Smooth muscle cell (in vitro differentiated cells): ENCODE results near the gene MYO18A. TPM values are rescaled to one million over a fixed set of nuclear protein-coding genes. Genes with fewer than 3 reads are reported as not detected.

Experiments
- DNase-seq: peaks from one replicate; lab custom pipeline; 2025; ENCODE audit not compliant: unreplicated experiment; lab: John Stamatoyannopoulos, UW
- H2AFZ ChIP-seq: fragments of 200-600 bp; sonication (generic); 2 replicates; pipeline ENCODE4 v1.6.0; 2016; ENCODE audit warnings: antibody characterized with exemption, low read depth, mild to moderate bottlenecking
- H3F3A ChIP-seq: fragments of 200-600 bp; sonication (generic); 2 replicates; pipeline ENCODE4 v1.6.0; 2017; ENCODE audit warnings: antibody characterized with exemption, low read depth
- H3K27ac ChIP-seq: fragments of 200-600 bp; sonication (generic); 2 replicates; pipeline ENCODE4 v1.5.1; 2016; ENCODE audit warnings: low read depth, mild to moderate bottlenecking
- H3K27me3 ChIP-seq: fragments of 200-600 bp; sonication (generic); 2 replicates; pipeline ENCODE4 v1.6.1; 2016; ENCODE audit warnings: low read depth, mild to moderate bottlenecking
- H3K36me3 ChIP-seq: fragments of 200-600 bp; sonication (generic); 2 replicates; pipeline ENCODE4 v1.5.1; 2016; ENCODE audit warnings: low read depth
- H3K4me1 ChIP-seq: fragments of 200-600 bp; sonication (generic); 2 replicates; pipeline ENCODE4 v1.5.1; 2016; ENCODE audit warnings: low read depth
- H3K4me2 ChIP-seq: fragments of 200-600 bp; sonication (generic); 2 replicates; pipeline ENCODE4 v1.6.0; 2016; ENCODE audit warnings: mild to moderate bottlenecking
- H3K4me3 ChIP-seq: fragments of 200-600 bp; sonication (generic); 2 replicates; pipeline ENCODE4 v1.5.1; 2016; ENCODE audit warnings: mild to moderate bottlenecking
- H3K79me2 ChIP-seq: fragments of 200-600 bp; sonication (generic); 2 replicates; pipeline ENCODE4 v1.6.0; 2016; ENCODE audit warnings: low read depth, mild to moderate bottlenecking
- H3K9ac ChIP-seq: fragments of 200-600 bp; sonication (generic); 2 replicates; pipeline ENCODE4 v1.6.0; 2016; ENCODE audit warnings: low read depth
- H3K9me3 ChIP-seq: fragments of 200-600 bp; sonication (generic); replicated peaks from 2 replicates; pipeline ENCODE4 v1.5.1; 2016; ENCODE audit warnings: low read depth
- H4K20me1 ChIP-seq: fragments of 200-600 bp; sonication (generic); 2 replicates; pipeline ENCODE4 v1.6.0; 2016; ENCODE audit warnings: low read depth
- WGBS: methylation state at CpG from one replicate; pipeline ENCODE4 v1.1.7; 2016; ENCODE audit warnings: low lambda C conversion rate; 5-methylcytosine and 5-hydroxymethylcytosine counted together
- polyA plus RNA-seq: library from polyadenylated mRNA; unstranded; fragments of >200 nt; fragmentation: Nextera tagmentation; extraction: Ambion mirVana; gene quantifications from 2 replicates; pipeline ENCODE4 v1.2.1, GENCODE V29; 2016
- total RNA-seq: library from RNA; depleted of rRNA; stranded (reverse); fragments of >200 nt; gene quantifications from 2 replicates; pipeline ENCODE4 v1.2.3, GENCODE V29; 2014
- TF ChIP-seq, protein P1 (sequence below): fragments of 200-600 bp; sonication (generic); IDR thresholded peaks from 2 replicates; pipeline ENCODE4 v1.5.1; 2017; ENCODE audit warnings: borderline replicate concordance, mild to moderate bottlenecking, antibody characterized with exemption; ENCODE audit not compliant: insufficient read depth, poor library complexity, severe bottlenecking

Gene MYO18A
- total and polyA plus RNA-seq, 2 experiments from 2014 or later = 18.0 to 22.1 TPM

DNA sequence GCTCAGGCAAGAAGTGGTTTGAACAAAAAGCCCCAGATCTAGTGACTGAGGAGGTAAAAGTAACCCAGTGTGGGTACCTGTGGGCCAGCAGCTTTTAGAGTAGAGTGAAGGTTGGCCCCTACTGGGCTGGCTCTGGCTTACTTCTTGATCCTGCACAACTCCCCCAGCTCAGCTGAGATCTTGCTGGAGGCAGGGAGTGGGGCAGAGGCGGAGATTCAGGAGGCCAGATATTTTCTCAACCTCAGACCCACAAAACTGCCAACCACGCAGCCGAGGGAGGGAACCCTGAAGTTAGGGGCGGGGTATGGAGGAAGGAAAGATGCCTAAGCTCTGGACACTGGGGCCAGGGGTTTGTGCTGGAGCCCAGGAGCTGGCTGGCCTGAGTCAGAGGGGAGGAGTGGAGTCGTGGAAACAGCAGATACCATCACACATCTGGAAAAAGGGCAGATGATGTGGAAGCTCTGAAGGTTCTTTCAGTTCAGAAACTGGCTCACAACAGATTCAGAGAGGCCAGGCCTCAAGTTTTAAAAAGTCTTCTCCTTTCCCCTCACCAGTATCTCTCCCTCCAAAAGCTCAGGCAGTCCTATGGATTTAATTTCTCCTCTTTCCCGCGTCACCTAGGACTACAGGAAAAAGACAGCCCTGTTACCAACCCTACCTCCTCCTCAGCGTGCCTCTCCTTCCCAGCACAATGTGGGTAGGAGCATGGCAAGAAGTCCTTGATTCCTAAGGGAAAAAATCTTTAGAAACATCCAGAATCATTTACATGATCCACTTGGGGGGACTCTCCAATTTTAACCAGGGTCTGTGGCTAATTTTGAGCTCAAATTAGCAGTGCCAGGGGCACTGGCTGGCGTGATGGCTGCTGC lies 48.1 kb downstream of the MYO18A start:
- no peaks in the 10 kb centered on the region for H3K27me3 ChIP-seq
- peak; percentile 42 for DNase-seq
- 38% methylated on average over 9 of the region's 9 CpGs for WGBS
- peaks cover 24% of the 10 kb centered on the region for H3K4me1 ChIP-seq
- no peak overlapping the region for H2AFZ ChIP-seq
- H3K4me3 ChIP-seq = no peak overlapping the region
- H3K9ac ChIP-seq = peak overlapping the region; percentile 88
- peak overlapping the region; percentile 78 for H3K4me2 ChIP-seq
- no peaks in the 10 kb centered on the region for H3K9me3 ChIP-seq
- no peaks in the 10 kb centered on the region for H4K20me1 ChIP-seq
- H3K27ac ChIP-seq = peak overlapping the region; percentile 98
- no peaks in the 10 kb centered on the region for H3K79me2 ChIP-seq
- peaks cover 9% of the 10 kb centered on the region for H3F3A ChIP-seq
- TF ChIP-seq, protein P1, sequence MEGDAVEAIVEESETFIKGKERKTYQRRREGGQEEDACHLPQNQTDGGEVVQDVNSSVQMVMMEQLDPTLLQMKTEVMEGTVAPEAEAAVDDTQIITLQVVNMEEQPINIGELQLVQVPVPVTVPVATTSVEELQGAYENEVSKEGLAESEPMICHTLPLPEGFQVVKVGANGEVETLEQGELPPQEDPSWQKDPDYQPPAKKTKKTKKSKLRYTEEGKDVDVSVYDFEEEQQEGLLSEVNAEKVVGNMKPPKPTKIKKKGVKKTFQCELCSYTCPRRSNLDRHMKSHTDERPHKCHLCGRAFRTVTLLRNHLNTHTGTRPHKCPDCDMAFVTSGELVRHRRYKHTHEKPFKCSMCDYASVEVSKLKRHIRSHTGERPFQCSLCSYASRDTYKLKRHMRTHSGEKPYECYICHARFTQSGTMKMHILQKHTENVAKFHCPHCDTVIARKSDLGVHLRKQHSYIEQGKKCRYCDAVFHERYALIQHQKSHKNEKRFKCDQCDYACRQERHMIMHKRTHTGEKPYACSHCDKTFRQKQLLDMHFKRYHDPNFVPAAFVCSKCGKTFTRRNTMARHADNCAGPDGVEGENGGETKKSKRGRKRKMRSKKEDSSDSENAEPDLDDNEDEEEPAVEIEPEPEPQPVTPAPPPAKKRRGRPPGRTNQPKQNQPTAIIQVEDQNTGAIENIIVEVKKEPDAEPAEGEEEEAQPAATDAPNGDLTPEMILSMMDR = no peak
- no peaks in the 10 kb centered on the region for H3K36me3 ChIP-seq

DNA sequence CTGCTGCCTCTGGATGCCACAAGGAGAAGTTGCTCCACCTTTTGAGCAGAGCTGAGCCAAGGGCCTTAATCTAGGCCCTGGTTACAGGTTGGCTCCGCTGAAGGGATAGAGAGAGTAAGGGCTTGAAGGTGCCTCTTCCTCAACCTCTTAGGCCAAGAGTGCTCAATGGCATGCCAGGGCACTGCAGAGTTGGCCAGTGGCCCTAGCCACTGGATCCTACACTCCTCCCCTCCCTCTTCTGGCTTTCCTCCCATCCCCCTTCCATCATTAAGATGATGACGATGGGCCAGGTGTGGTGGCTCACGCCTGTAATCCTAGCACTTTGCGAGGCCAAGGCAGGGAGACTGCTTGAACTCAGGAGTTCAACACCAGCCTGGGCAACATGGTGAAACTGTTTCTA lies 50.5 kb downstream of the MYO18A start:
- peaks cover 9% of the 10 kb centered on the region for H3F3A ChIP-seq
- TF ChIP-seq, protein P1 = no peak
- H2AFZ ChIP-seq = no peak overlapping the region
- H3K4me2 ChIP-seq = no peak overlapping the region
- no peak overlapping the region for H3K9ac ChIP-seq
- peaks cover 24% of the 10 kb centered on the region for H3K4me1 ChIP-seq
- H4K20me1 ChIP-seq = peaks cover under 1% of the 10 kb centered on the region
- H3K79me2 ChIP-seq = no peaks in the 10 kb centered on the region
- no peaks in the 10 kb centered on the region for H3K27me3 ChIP-seq
- H3K36me3 ChIP-seq = no peaks in the 10 kb centered on the region
- H3K4me3 ChIP-seq = no peak overlapping the region
- DNase-seq = no peak
- 96% methylated on average over 4 of the region's 4 CpGs for WGBS
- no peak overlapping the region for H3K27ac ChIP-seq
- H3K9me3 ChIP-seq = no peaks in the 10 kb centered on the region

DNA sequence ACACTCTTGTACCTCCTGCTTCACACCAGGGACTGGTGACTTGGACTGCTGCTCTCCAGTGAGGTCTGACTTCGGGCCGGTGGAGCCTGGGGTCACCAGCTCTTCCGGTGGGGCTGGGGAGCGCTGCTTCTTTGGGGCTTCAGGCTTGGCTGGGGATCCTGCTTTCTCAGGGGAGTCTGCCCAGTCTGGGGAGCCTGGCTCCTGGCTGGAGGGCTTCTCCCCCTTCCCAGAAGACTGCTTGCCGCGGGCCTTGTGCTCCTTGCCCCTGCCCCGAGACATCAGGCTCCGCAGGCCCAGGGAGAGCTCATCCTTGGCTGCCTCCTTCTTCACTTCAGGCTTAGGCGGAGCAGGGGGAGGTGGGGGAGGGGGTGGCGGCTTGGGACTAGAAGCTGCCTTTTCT lies 52.4 kb downstream of the MYO18A start:
- Histone ChIP-seq H2AFZ (no peak overlapping the region), H3K79me2 (no peaks in the 10 kb centered on the region)
- WGBS = 95% methylated on average over 10 of the region's 10 CpGs

More for the DNA sequence above, 52.4 kb downstream of the MYO18A start:
- peaks cover 9% of the 10 kb centered on the region for H3F3A ChIP-seq
- no peak overlapping the region for H3K9ac ChIP-seq
- peaks cover 19% of the 10 kb centered on the region for H4K20me1 ChIP-seq
- DNase-seq = no peak
- H3K9me3 ChIP-seq = no peaks in the 10 kb centered on the region
- H3K4me1 ChIP-seq = peaks cover 14% of the 10 kb centered on the region
- TF ChIP-seq, protein P1 = no peak
- no peaks in the 10 kb centered on the region for H3K27me3 ChIP-seq
- H3K27ac ChIP-seq = no peak overlapping the region
- no peak overlapping the region for H3K4me2 ChIP-seq
- no peak overlapping the region for H3K4me3 ChIP-seq
- no peaks in the 10 kb centered on the region for H3K36me3 ChIP-seq
